Right lobe of liver (tissue), 6 donors: ENCODE data around the gene AGAP3. TPM values are rescaled to one million over a fixed set of nuclear protein-coding genes. Genes with fewer than 3 reads are reported as not detected.

ENCODE experiments used
- ATAC-seq, 4 donors: fragments of 200-7000 bp; cut with Tn5 transposase; one replicate each; pipeline ENCODE4 v1.9.1; 2020; ENCODE audit warnings: mild to moderate bottlenecking in 4 of 4, moderate library complexity in 4 of 4
- DNase-seq, 3 donors: peaks; one replicate each; pipeline ENCODE4 v3.0.0-alpha.2; 2020
- H3K27ac ChIP-seq, 3 donors: fragments of 200-600 bp; one replicate each; pipeline ENCODE4 v1.8.0; 2022
- H3K27me3 ChIP-seq, 2 donors: fragments of 200-600 bp; one replicate each; pipeline ENCODE4 v1.8.0; 2022
- H3K36me3 ChIP-seq, 4 donors: fragments of 200-600 bp; sonication (generic) in 1 of 4; one replicate each; pipeline versions ENCODE4 v1.5.1 to v1.8.0; 2017 to 2022; ENCODE audit warnings: control low read depth in 1 of 4
- H3K4me1 ChIP-seq, 4 donors: fragments of 200-600 bp; sonication (generic) in 1 of 4; one replicate each; pipeline versions ENCODE4 v1.5.1 to v1.8.0; 2017 to 2022; ENCODE audit warnings: control low read depth in 1 of 4
- H3K4me3 ChIP-seq, 3 donors: fragments of 200-600 bp; one replicate each; pipeline ENCODE4 v1.8.0; 2022
- H3K9me3 ChIP-seq, 4 donors: fragments of 200-600 bp; sonication (generic) in 1 of 4; one replicate each; pipeline versions ENCODE4 v1.5.1 to v1.8.0; 2017 to 2022; ENCODE audit warnings: control low read depth in 1 of 4
- POLR2A ChIP-seq: fragments of 450-650 bp; IDR thresholded peaks from one replicate; pipeline ENCODE4 v1.6.1; 2017; ENCODE audit warnings: antibody characterized with exemption, mild to moderate bottlenecking
- WGBS: methylation state at CpG from one replicate; pipeline ENCODE4 v1.1.6; 2018; ENCODE audit warnings: low coverage, low lambda C conversion rate; ENCODE audit not compliant: insufficient coverage; ENCODE audit errors: missing lambda C conversion rate; 5-methylcytosine and 5-hydroxymethylcytosine counted together
- intact Hi-C, 2 donors: fragments of 100-400 bp; cut with DNase I; formaldehyde crosslinking; loops; one replicate each; pipeline versions ENCODE4 v1.11.2 to v1.14.1; 2022
- total RNA-seq, 6 experiments: library from RNA; depleted of rRNA in 2 of 6; stranded (reverse); fragments of >200 nt in 2 of 6; fragmentation: NEBNext Ultra II Directional in 3 of 6; extraction: Animal tissue kit (Norgen Biotek cat#: 25700) in 3 of 6; gene quantifications; one replicate each; pipeline versions ENCODE4 v1.1.0 to v1.2.4, GENCODE V29; 2016 to 2023
- TF ChIP-seq, protein P1 (sequence below), 4 donors: fragments of 200-600 bp in 3 of 4; fragments of 450-650 bp in 1 of 4; IDR thresholded peaks; one replicate each; pipeline versions ENCODE4 v1.5.1 to v1.8.0; 2016 to 2022; ENCODE audit warnings: antibody characterized with exemption in 4 of 4, mild to moderate bottlenecking in 2 of 4
- donor health status: DM: no; HTN: yes; CAD: no.
- donor health status: DM: no; HTN: no; CAD: no.
- donor health status: DM: no; HTN: no; CAD: no.
- donor health status: DM: no; HTN: yes; CAD: no.
- donor health status: DM: no; HTN: yes; CAD: no.

The AGAP3 gene
- total RNA-seq, 6 experiments from 2014 or later: 36.3 to 44.3 (median 39.5) TPM

DNA sequence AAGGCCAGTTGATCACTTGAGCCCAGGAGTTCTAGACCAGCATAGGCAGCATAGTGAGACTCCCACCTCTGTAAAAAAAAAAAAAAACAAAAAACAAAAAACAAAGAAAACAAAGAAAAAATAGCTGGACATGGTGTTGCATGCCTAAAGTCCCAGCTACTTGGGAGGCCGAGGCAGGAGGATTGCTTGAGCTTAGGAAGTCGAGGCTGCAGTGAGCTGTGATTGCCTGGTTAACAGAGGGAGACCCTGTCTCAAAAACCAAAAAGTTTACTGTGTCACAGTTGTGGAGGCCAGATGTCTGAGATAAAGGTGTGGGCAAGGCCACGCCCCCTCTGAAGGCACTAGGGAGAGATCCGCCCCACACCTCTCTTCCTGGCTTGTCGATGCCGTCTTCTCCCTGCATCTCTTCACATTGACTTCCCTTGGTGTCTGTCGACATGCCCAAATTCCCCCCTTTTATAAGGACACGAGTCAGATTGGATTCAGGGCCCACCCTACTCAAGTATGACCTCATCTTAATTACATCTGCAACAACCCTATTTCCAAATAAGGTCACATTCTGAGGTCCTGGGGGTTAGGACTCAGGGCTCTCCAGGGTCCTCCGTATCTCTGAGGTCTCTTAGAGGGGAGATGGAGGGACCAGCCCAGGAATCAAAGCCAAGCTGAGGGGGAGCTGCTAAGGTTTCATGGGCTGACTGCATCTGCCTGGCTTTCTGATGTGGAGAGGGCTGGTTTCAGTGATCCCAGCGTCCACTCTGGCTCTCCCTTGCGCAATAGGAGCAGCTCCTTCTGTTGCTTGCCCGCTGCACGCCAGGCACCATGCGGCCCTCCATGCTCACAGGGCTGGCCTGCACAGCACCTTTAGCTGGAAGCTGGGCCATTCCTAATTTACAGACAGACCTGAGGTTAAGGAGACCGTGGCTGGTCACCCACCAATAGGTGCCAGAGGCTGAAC is 23.1 kb downstream of the AGAP3 start:
- no peak overlapping the region for H3K27ac ChIP-seq

DNA sequence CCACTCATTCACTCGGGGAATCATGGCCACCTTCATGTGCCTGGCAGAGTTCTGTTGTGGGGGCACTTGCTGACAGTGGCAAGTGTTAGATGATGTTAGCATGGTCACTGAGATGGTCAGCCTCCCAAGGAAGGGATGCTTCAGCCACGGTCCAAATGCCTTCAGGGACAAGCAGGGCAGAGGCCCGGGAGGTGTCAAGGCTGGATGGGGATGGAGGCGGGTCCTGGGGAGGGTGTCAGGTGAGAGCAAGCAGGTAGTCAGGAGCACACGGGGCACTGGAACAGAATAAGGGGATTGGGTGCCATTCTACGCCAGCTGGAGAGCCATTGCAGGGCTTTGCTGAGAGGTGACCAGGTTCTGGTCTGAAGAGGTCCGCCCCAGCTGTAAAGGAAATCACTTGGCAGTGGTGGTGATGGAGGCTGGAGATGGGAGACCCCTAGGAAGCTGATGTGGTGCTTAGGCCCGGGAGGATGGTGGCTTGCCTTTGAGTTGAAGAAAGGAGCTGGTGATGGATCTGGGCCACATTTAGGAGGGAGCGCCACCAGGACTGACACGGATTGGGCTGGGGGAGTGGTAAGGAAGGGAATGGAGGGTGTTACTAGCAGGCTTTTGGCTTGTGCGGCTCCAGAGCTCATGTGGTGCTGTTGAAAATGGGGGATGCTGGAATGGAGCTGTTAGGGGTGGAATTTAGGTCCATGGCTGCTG is 24.1 kb downstream of the AGAP3 start:
- DNase-seq (no peak), ATAC-seq (peak in 1 of 4 donors; percentile 6)
- Histone ChIP-seq H3K4me1 (no peaks in the 10 kb centered on the region), H3K4me3 (no peak overlapping the region), H3K27ac (no peak overlapping the region), H3K36me3 (no peaks in the 10 kb centered on the region), H3K27me3 (no peaks in the 10 kb centered on the region), H3K9me3 (no peaks in the 10 kb centered on the region)
- 52% methylated on average over 9 of the region's 11 CpGs for WGBS
- intact Hi-C loops: loop anchor here in 1 of 2 donors (5.0 kb wide), 1 partner anchor 78 kb away; no protein-coding TSS in a partner anchor
- TF ChIP-seq, protein P1, sequence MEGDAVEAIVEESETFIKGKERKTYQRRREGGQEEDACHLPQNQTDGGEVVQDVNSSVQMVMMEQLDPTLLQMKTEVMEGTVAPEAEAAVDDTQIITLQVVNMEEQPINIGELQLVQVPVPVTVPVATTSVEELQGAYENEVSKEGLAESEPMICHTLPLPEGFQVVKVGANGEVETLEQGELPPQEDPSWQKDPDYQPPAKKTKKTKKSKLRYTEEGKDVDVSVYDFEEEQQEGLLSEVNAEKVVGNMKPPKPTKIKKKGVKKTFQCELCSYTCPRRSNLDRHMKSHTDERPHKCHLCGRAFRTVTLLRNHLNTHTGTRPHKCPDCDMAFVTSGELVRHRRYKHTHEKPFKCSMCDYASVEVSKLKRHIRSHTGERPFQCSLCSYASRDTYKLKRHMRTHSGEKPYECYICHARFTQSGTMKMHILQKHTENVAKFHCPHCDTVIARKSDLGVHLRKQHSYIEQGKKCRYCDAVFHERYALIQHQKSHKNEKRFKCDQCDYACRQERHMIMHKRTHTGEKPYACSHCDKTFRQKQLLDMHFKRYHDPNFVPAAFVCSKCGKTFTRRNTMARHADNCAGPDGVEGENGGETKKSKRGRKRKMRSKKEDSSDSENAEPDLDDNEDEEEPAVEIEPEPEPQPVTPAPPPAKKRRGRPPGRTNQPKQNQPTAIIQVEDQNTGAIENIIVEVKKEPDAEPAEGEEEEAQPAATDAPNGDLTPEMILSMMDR (IDR thresholded peaks at IDR 0.05): no peak

More for the DNA sequence above, 23.1 kb downstream of the AGAP3 start:
- ATAC-seq (peak; percentile 32 to 65 (median 50)), DNase-seq (no peak)
- no peak overlapping the region for H3K4me3 ChIP-seq
- no peak for TF ChIP-seq POLR2A
- TF ChIP-seq, protein P1 (IDR thresholded peaks at IDR 0.05): no peak
- H3K27me3 ChIP-seq: no peaks in the 10 kb centered on the region
- intact Hi-C loops: loop anchor here in 1 of 2 donors (5.0 kb wide), 1 partner anchor 77 kb away; no protein-coding TSS in a partner anchor
- H3K36me3 ChIP-seq: no peaks in the 10 kb centered on the region
- H3K4me1 ChIP-seq: no peaks in the 10 kb centered on the region
- 79% methylated on average over 8 of the region's 15 CpGs for WGBS
- H3K9me3 ChIP-seq: no peaks in the 10 kb centered on the region

DNA sequence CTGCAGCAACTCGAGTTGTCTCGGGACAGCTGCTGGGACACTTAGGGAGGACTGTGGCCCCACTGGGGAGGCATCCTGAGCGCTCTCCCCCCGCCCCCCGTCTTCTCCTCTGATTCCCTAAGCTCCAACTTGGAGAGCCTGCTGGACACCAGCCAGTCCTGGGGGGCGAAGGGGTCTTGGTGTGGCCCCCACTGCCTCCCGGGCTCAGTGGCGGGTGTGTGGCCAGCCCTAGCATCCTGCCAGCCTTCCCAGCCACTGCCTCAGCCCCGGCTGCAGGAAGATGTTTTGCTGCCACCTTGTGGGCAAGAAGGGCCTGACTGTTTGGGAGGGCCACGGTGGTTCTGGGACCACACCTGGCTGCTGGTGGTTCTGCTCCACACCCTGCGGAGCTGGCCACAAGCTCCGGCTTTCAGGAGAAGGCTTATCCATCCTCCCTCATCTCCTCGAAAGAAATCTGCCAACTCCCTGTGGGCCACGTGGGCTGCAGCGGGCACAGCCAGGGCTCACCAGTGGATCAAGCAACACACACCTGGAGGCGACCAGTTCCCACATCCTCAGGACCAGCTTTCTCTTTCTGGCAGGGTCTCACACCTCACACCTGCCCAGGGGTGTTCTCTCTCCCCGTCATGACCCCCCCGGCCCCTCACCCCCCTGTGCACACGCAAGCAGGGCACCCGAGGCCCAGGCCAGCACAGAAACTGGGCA is 24.8 kb downstream of the AGAP3 start:
- H3K4me3 ChIP-seq: no peak overlapping the region
- ATAC-seq: peak; percentile 90 to 95 (median 92)
- 60% methylated on average over 3 of the region's 20 CpGs for WGBS
- TF ChIP-seq, protein P1 (IDR thresholded peaks at IDR 0.05): peak; percentile 85 to 91 (median 87)
- no peak for TF ChIP-seq POLR2A
- no peaks in the 10 kb centered on the region for H3K4me1 ChIP-seq
- no peaks in the 10 kb centered on the region for H3K27me3 ChIP-seq
- no peaks in the 10 kb centered on the region for H3K9me3 ChIP-seq
- DNase-seq: peak; percentile 77 to 81 (median 80)
- H3K27ac ChIP-seq: no peak overlapping the region
- intact Hi-C loops: loop anchor here in 1 of 2 donors (5.0 kb wide), 1 partner anchor 79 kb away; no protein-coding TSS in a partner anchor
- H3K36me3 ChIP-seq: no peaks in the 10 kb centered on the region
